Measurements from ENCODE around the gene POTEI. TPM values are rescaled to one million over a fixed set of nuclear protein-coding genes. Genes with fewer than 3 reads are reported as not detected.
A peak's percentile ranks its signal among the peaks of the same experiment; 100 is the strongest.
"Not testable (repeated sequence)": the region's sequence is repeated elsewhere in the genome, so short reads cannot be mapped to it uniquely, and the experiment has no call there.

The POTEI gene
- total and polyA plus RNA-seq, 3 experiments from 2014 or later: not detected

DNA sequence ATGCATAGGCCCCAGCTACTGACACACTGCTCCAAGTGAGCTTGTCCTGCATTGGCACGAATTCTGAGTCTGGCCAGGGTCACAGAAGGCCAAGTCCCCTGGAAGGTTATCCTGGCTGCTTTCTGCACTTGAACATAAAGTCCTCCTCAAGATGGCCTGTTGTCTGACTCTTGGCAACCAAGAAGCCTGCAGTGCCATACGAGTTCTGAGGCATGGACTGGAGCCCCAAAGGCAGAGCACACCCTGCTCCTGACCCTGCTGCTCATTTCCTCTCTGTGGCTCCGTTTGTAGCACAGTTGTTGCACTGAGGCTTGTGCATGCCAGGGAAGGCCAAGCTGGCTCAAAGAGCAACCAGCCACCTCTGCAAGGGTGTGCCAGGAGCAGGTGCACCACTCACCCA lies 57.9 kb downstream of the POTEI start:
- H3K4me3 Mint-ChIP-seq; H3K9me3 ChIP-seq (ENCODE audit: low read length); H3K9me3 Mint-ChIP-seq; POLR2A ChIA-PET; H3K27me3 Mint-ChIP-seq; H3K36me3 Mint-ChIP-seq; H3K27ac ChIP-seq (ENCODE audit: low read depth, low read length); H3K36me3 ChIP-seq (ENCODE audit: insufficient read depth, low read length); H3K27ac Mint-ChIP-seq; CTCF ChIA-PET; H3K4me1 ChIP-seq (ENCODE audit: insufficient read depth, low read length); H3K4me1 Mint-ChIP-seq; H3K27me3 ChIP-seq (ENCODE audit: insufficient read depth, low read length, poor library complexity, severe bottlenecking); H3K4me3 ChIP-seq (ENCODE audit: low read length): not testable (repeated sequence)
- peak in 1 of 5 donors; percentile 11 for DNase-seq

DNA sequence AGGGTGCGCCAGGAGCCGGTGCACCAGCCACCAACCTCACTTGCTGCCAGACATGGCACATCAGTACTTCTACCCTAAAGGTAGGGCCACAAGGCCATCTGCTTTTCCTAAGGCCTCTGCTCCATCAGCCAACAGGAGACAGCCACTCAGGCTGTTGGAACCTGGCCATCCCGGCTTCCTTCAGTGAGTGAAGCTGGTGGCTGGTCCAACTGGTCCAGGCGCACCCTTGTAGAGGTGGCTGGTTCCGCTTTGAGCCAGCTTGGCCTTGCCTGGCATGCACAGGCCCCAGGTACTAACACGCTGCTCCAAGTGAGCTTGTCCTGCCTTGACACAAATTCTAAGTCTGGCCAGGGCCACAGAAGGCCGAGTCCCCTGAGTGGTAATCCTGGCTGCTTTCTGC lies 58.8 kb downstream of the POTEI start:
- H3K4me1 Mint-ChIP-seq; H3K27ac ChIP-seq (ENCODE audit: low read depth, low read length); DNase-seq; H3K9me3 ChIP-seq (ENCODE audit: low read length); H3K27me3 Mint-ChIP-seq; H3K9me3 Mint-ChIP-seq; H3K36me3 ChIP-seq (ENCODE audit: insufficient read depth, low read length); POLR2A ChIA-PET; H3K4me3 Mint-ChIP-seq; CTCF ChIA-PET; H3K36me3 Mint-ChIP-seq; H3K4me1 ChIP-seq (ENCODE audit: insufficient read depth, low read length); H3K27ac Mint-ChIP-seq; H3K4me3 ChIP-seq (ENCODE audit: low read length); H3K27me3 ChIP-seq (ENCODE audit: insufficient read depth, low read length, poor library complexity, severe bottlenecking): not testable (repeated sequence)

DNA sequence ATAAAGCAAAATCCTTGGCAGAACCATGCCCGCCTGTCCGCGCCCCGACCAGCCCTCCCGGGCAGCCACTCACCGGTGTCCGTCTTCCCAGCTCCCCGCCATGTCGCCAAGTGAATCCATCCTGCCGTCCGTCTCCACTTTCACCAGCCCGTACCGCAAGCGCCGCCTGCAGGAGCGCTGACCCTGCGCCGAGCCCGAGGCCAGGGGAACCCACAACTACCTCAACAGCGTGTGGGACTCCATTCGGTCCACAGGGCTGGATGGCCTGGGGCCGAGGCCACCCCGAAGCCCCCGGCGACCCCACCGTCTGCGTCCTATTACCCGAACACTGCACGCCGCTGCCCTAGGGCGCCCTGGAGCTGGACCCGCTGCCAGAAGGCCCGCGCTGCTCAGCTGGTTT lies 81.5 kb downstream of the POTEI start:
- H3K36me3 Mint-ChIP-seq; H3K9me3 Mint-ChIP-seq; CTCF ChIA-PET; H3K4me1 ChIP-seq (ENCODE audit: insufficient read depth, low read length); POLR2A ChIA-PET; H3K27ac Mint-ChIP-seq; H3K4me3 ChIP-seq (ENCODE audit: low read length); H3K9me3 ChIP-seq (ENCODE audit: low read length); H3K27ac ChIP-seq (ENCODE audit: low read depth, low read length); H3K36me3 ChIP-seq (ENCODE audit: insufficient read depth, low read length); H3K27me3 ChIP-seq (ENCODE audit: insufficient read depth, low read length, poor library complexity, severe bottlenecking); H3K4me1 Mint-ChIP-seq: not testable (repeated sequence)
- Mint-ChIP-seq H3K27me3 (peaks cover 8 to 17% of the 10 kb centered on the region in 2 donors), H3K4me3 (peak overlapping the region in 5 of 7 donors; percentile 43 to 83 (median 52))
- peak in 1 of 5 donors; percentile 46 for DNase-seq

DNA sequence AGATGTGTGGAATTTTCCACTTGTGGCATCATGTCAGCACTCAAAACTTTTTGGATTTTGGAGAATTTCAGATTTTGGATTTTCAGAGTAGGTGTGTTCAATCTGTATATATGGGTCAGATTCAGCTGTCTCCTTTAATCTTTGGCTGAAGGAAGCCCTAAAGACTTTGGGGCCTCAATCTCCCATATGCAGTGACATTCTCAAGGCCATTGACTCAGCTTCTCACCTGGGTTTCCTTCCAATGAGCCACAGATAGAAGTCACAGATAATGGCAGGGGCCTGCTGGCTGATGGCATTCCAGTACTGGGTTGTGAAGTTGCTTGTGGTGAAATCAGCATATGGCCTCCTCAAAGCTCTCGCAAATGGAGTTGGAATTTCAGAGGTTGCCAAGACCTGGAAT lies 90.3 kb downstream of the POTEI start:
- H3K9me3 ChIP-seq (ENCODE audit: low read length); H3K27me3 Mint-ChIP-seq; POLR2A ChIA-PET; DNase-seq; H3K4me1 Mint-ChIP-seq; H3K4me3 Mint-ChIP-seq; CTCF ChIA-PET; H3K36me3 ChIP-seq (ENCODE audit: insufficient read depth, low read length); H3K27ac ChIP-seq (ENCODE audit: low read depth, low read length); H3K9me3 Mint-ChIP-seq; H3K27me3 ChIP-seq (ENCODE audit: insufficient read depth, low read length, poor library complexity, severe bottlenecking); H3K4me3 ChIP-seq (ENCODE audit: low read length); H3K36me3 Mint-ChIP-seq; H3K4me1 ChIP-seq (ENCODE audit: insufficient read depth, low read length); H3K27ac Mint-ChIP-seq: not testable (repeated sequence)

DNA sequence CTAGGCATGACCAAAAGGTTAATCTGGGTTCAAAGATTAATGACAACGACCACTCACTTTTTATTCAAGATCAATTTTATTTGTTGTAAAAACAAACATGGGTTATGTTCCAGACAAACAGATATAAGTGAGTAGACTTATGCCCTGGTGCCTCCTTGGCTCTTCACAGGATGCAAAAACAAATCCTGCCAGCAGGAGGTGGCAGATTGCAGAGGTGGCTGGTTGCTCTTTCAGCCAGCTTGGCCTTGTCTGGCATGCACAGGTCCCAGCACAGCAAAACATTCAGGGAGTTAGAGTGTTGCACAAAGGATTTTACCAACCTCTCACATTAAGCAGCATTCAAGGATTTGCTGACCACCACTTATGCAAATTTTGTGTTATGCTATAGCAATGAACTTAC lies 92.4 kb downstream of the POTEI start:
- DNase-seq, POLR2A ChIA-PET: not testable (repeated sequence)

More for the DNA sequence above, 92.4 kb downstream of the POTEI start:
- H3K4me3 ChIP-seq (ENCODE audit: low read length); H3K4me1 Mint-ChIP-seq; H3K4me1 ChIP-seq (ENCODE audit: insufficient read depth, low read length); H3K4me3 Mint-ChIP-seq; H3K27me3 Mint-ChIP-seq; H3K27me3 ChIP-seq (ENCODE audit: insufficient read depth, low read length, poor library complexity, severe bottlenecking); H3K27ac Mint-ChIP-seq; H3K36me3 Mint-ChIP-seq; H3K9me3 ChIP-seq (ENCODE audit: low read length); CTCF ChIA-PET; H3K27ac ChIP-seq (ENCODE audit: low read depth, low read length); H3K36me3 ChIP-seq (ENCODE audit: insufficient read depth, low read length); H3K9me3 Mint-ChIP-seq: not testable (repeated sequence)

Other genes starting within 250 kb of the POTEI start
- gene IMP4, start 166.4 kb downstream of the POTEI start, total RNA-seq: 100 to 1,000 TPM; 227 to 239 TPM
- gene IMP4, start 166.4 kb downstream of the POTEI start, polyA plus RNA-seq: 86.8 TPM
- gene PTPN18, start 153.3 kb downstream of the POTEI start, total RNA-seq: 10 to 100 TPM; 55.1 to 60.0 TPM
- gene PTPN18, start 153.3 kb downstream of the POTEI start, polyA plus RNA-seq: 77.7 TPM
- not detected for gene CFC1B, start 11.9 kb upstream of the POTEI start, total RNA-seq
- gene CFC1B, start 11.9 kb upstream of the POTEI start, polyA plus RNA-seq: not detected
- not detected for gene CFC1, start 90.2 kb upstream of the POTEI start, total RNA-seq
- gene CFC1, start 90.2 kb upstream of the POTEI start, polyA plus RNA-seq: not detected
- not detected for gene POTEJ, start 102.1 kb upstream of the POTEI start, total RNA-seq
- gene POTEJ, start 102.1 kb upstream of the POTEI start, polyA plus RNA-seq: not detected
- gene GPR148, start 219.7 kb upstream of the POTEI start, total RNA-seq: not detected
- gene GPR148, start 219.7 kb upstream of the POTEI start, polyA plus RNA-seq: not detected
- gene AMER3, start 246.2 kb upstream of the POTEI start, total RNA-seq: not detected
- not detected for gene AMER3, start 246.2 kb upstream of the POTEI start, polyA plus RNA-seq

Data from CD8-positive, alpha-beta memory T cell (primary cell).